ENCODE data around the gene KCNC1.

Gene KCNC1

GRCh38 chr11:17699147-17700114, 35.1 kb upstream of the KCNC1 start:
- no peak overlapping the region for H3K4me3 ChIP-seq (ENCODE audit: control insufficient read depth, low read depth, low read length)
- no peak for TF ChIP-seq CTCF (IDR thresholded peaks at IDR 0.05; ENCODE audit: control insufficient read depth, insufficient read depth, low read depth, low read length, missing control alignments)
- no peak for DNase-seq (ENCODE audit: low read depth)

- no peak for TF ChIP-seq CTCF (IDR thresholded peaks at IDR 0.05; ENCODE audit: control insufficient read depth, insufficient read depth, low read depth, low read length, missing control alignments)
- no peak for DNase-seq (ENCODE audit: low read depth)
- no peak overlapping the region for H3K4me3 ChIP-seq (ENCODE audit: control insufficient read depth, low read depth, low read length)
Measured at GRCh38 chr11:17700991-17701390, 33.6 kb upstream of the KCNC1 start.

- no peak for DNase-seq (ENCODE audit: low read depth)
- TF ChIP-seq CTCF (IDR thresholded peaks at IDR 0.05; ENCODE audit: control insufficient read depth, insufficient read depth, low read depth, low read length, missing control alignments), result no peak
- H3K4me3 ChIP-seq (ENCODE audit: control insufficient read depth, low read depth, low read length), result no peak overlapping the region
Measured at GRCh38 chr11:17702876-17703275, 31.7 kb upstream of the KCNC1 start.

- DNase-seq (ENCODE audit: low read depth), result no peak
- no peak for TF ChIP-seq CTCF (IDR thresholded peaks at IDR 0.05; ENCODE audit: control insufficient read depth, insufficient read depth, low read depth, low read length, missing control alignments)
- no peak overlapping the region for H3K4me3 ChIP-seq (ENCODE audit: control insufficient read depth, low read depth, low read length)
Measured at GRCh38 chr11:17703951-17704350, 30.6 kb upstream of the KCNC1 start.

- no peak for TF ChIP-seq CTCF (IDR thresholded peaks at IDR 0.05; ENCODE audit: control insufficient read depth, insufficient read depth, low read depth, low read length, missing control alignments)
- H3K4me3 ChIP-seq (ENCODE audit: control insufficient read depth, low read depth, low read length), result no peak overlapping the region
- no peak for DNase-seq (ENCODE audit: low read depth)
Measured at GRCh38 chr11:17707830-17708229, 26.8 kb upstream of the KCNC1 start.

- no peak for DNase-seq (ENCODE audit: low read depth)
- H3K4me3 ChIP-seq (ENCODE audit: control insufficient read depth, low read depth, low read length), result no peak overlapping the region
- TF ChIP-seq CTCF (IDR thresholded peaks at IDR 0.05; ENCODE audit: control insufficient read depth, insufficient read depth, low read depth, low read length, missing control alignments), result no peak
Measured at GRCh38 chr11:17711836-17712235, 22.7 kb upstream of the KCNC1 start.

Data from AG09309 (cell line).